BJ (cell line): Measurements from ENCODE around the gene NRM. TPM values are rescaled to one million over a fixed set of nuclear protein-coding genes. Genes with fewer than 3 reads are reported as not detected.
"Not testable (repeated sequence)": the region's sequence is repeated elsewhere in the genome, so short reads cannot be mapped to it uniquely, and the experiment has no call there.

Experiments
- CTCF ChIA-PET: fragments of 350-600 bp; formaldehyde crosslinking; extraction: SDS; loops from one replicate; lab custom pipeline; 2021; ENCODE audit warnings: antibody characterized with exemption, inconsistent platforms; lab: Yijun Ruan, JAX
- POLR2A ChIA-PET: fragments of 300-600 bp; sonication (Branson Sonifier 250); formaldehyde crosslinking; extraction: SDS; loops from one replicate; lab custom pipeline; 2021; ENCODE audit warnings: antibody characterized with exemption; lab: Charles Lee
- DNase-seq: peaks from one replicate; pipeline ENCODE4 v3.0.0-alpha.2; 2011; ENCODE audit warnings: low read depth
- H3K27me3 ChIP-seq: 2 replicates; pipeline ENCODE4 v1.6.0; 2011; ENCODE audit warnings: low read length; ENCODE audit not compliant: control insufficient read depth, insufficient read depth
- H3K36me3 ChIP-seq: 2 replicates; pipeline ENCODE4 v1.5.1; 2011; ENCODE audit warnings: low read length; ENCODE audit not compliant: control insufficient read depth, insufficient read depth
- H3K4me3 ChIP-seq: 2 replicates; pipeline ENCODE4 v1.5.1; 2011; ENCODE audit warnings: low read depth, mild to moderate bottlenecking, control low read depth, low read length
- CTCF ChIP-seq: IDR thresholded peaks from 2 replicates; pipeline ENCODE4 v1.5.1; 2011; ENCODE audit warnings: low read depth, mild to moderate bottlenecking, control low read depth, inconsistent platforms, low read length, moderate library complexity; ENCODE audit not compliant: insufficient read depth
- polyA plus RNA-seq: library from polyadenylated mRNA; depleted of rRNA; stranded (reverse); fragments of >200 nt; gene quantifications from 2 replicates; pipeline ENCODE4 v1.2.3, GENCODE V29; 2011

NRM gene
- polyA plus RNA-seq, 1 experiment = 19.7 TPM

GRCh38 chr6:30676660-30677285 lies 14.0 kb downstream of the NRM start:
- no peak for DNase-seq
- CTCF ChIA-PET = interaction anchor here (0.7 to 17.2 kb wide), 2 partner anchors 50 to 235 kb away, joined by 3 to 387 read pairs; partner anchors contain the start of genes MDC1 and TUBB
- peaks cover 23% of the 10 kb centered on the region for H3K36me3 ChIP-seq
- H3K27me3 ChIP-seq = no peaks in the 10 kb centered on the region
- POLR2A ChIA-PET = no interaction called here
- H3K4me3 ChIP-seq = no peak overlapping the region
- no peak for TF ChIP-seq CTCF

GRCh38 chr6:30672445-30673253 lies 18.1 kb downstream of the NRM start, which contains the start of gene DHX16:
DHX16 (minus strand) TSS chr6:30673006; CDS start chr6:30672841, 165 bp downstream.
- H3K27me3 ChIP-seq = no peaks in the 10 kb centered on the region
- H3K36me3 ChIP-seq = peaks cover 15% of the 10 kb centered on the region
- peak within 1 kb of the TSS; percentile 88 for H3K4me3 ChIP-seq
- CTCF ChIA-PET = interaction anchor here (0.6 to 17.2 kb wide), 24 partner anchors 8 to 396 kb away, joined by 3 to 387 read pairs (median 4); partner anchors contain the start of genes MDC1, TUBB and VARS2
- peak; percentile 88 for TF ChIP-seq CTCF
- POLR2A ChIA-PET = interaction anchor here (0.6 kb wide), 1 partner anchor 442 kb away, joined by 10 read pairs; the partner anchor contains the start of gene PSORS1C1
- peak; percentile 85 for DNase-seq

- Histone ChIP-seq H3K4me3 (no peak overlapping the region), H3K36me3 (peaks cover 6% of the 10 kb centered on the region), H3K27me3 (no peaks in the 10 kb centered on the region)
- CTCF ChIA-PET = interaction anchor here (1.7 to 17.2 kb wide), 3 partner anchors 9 to 56 kb away, joined by 3 to 387 read pairs (median 8); partner anchors contain the start of genes MDC1 and TUBB
- no peak for DNase-seq
- TF ChIP-seq CTCF = peak; percentile 29; the same call in 1 of the 2 replicates
- POLR2A ChIA-PET = interaction anchor here (0.6 kb wide), 1 partner anchor 46 kb away, joined by 3 read pairs; the partner anchor contains the start of gene MDC1
These were observed 19.8 kb downstream of the NRM start for GRCh38 chr6:30670760-30671527.

- H3K36me3 ChIP-seq = peaks cover 30% of the 10 kb centered on the region
- CTCF ChIA-PET = interaction anchor here (1.2 kb wide), 2 partner anchors 36 to 153 kb away, joined by 3 read pairs; no protein-coding TSS in a partner anchor
- H3K27me3 ChIP-seq, DNase-seq, POLR2A ChIA-PET, H3K4me3 ChIP-seq: not testable (repeated sequence)
These were observed 24.5 kb downstream of the NRM start for GRCh38 chr6:30666300-30666699.
